K562 (cell line): ENCODE data around the gene ACAP2. TPM values are rescaled to one million over a fixed set of nuclear protein-coding genes. Genes with fewer than 3 reads are reported as not detected.

Source experiments
- FOXJ2 ChIP-seq: fragments of 200-800 bp; sonication (Bioruptor generic); IDR thresholded peaks from 2 replicates; pipeline ENCODE4 v1.6.1; 2016; ENCODE audit warnings: missing genetic modification characterization, missing compliant biosample characterization
- HSF4 ChIP-seq: fragments of 250-450 bp; sonication (Bioruptor Pico); IDR thresholded peaks from 2 replicates; pipeline ENCODE4 v2.1.2; 2022; ENCODE audit warnings: mild to moderate bottlenecking, moderate library complexity, borderline replicate concordance
- NFATC3 ChIP-seq: fragments of 450-650 bp; IDR thresholded peaks from 2 replicates; pipeline ENCODE4 v1.6.1; 2017; ENCODE audit warnings: mild to moderate bottlenecking
- PHF20 ChIP-seq: fragments of 450-650 bp; IDR thresholded peaks from 2 replicates; pipeline ENCODE4 v1.6.1; 2018; ENCODE audit not compliant: partially characterized antibody
- SREBF1 ChIP-seq: fragments of 150-350 bp; IDR thresholded peaks from 2 replicates; pipeline ENCODE4 v1.6.1; 2014; ENCODE audit warnings: antibody characterized with exemption, low read depth, low read length, borderline replicate concordance
- TBP ChIP-seq: optimal IDR thresholded peaks from 2 replicates; pipeline ENCODE3; 2011; ENCODE audit warnings: low read depth, low read length, improper control_type of control experiment
- TSHZ1 ChIP-seq: fragments of 250-450 bp; sonication (Bioruptor Pico); IDR thresholded peaks from 2 replicates; pipeline ENCODE4 v1.4.0; 2020; ENCODE audit warnings: mild to moderate bottlenecking, moderate library complexity
- ZNF146 ChIP-seq: IDR thresholded peaks from one replicate; pipeline ENCODE4 v1.6.1; 2018; ENCODE audit warnings: missing compliant biosample characterization; ENCODE audit not compliant: unreplicated experiment
- ZNF318 ChIP-seq, 2 experiments: fragments of 450-650 bp; IDR thresholded peaks; 2 replicates each; pipeline ENCODE4 v1.6.1; 2016; ENCODE audit warnings: mild to moderate bottlenecking in 2 of 2, borderline replicate concordance in 1 of 2, low read depth in 1 of 2, moderate library complexity in 1 of 2
- ZNF41 ChIP-seq: fragments of 250-450 bp; sonication (Bioruptor Pico); conservative IDR thresholded peaks from 2 replicates; pipeline ENCODE4 v1.4.0; 2020; ENCODE audit warnings: mild to moderate bottlenecking
- ZNF511 ChIP-seq: sonication (generic); formaldehyde crosslinking; IDR thresholded peaks from 2 replicates; pipeline ENCODE4 v1.8.0; 2022; ENCODE audit warnings: mild to moderate bottlenecking, missing genetic modification reagents
- ZNF512 ChIP-seq: IDR thresholded peaks from 2 replicates; pipeline ENCODE4 v1.6.1; 2016; ENCODE audit warnings: missing genetic modification characterization, missing compliant biosample characterization
- polyA plus RNA-seq, 8 experiments: library from polyadenylated mRNA; depleted of rRNA in 4 of 8; stranded (reverse) in 5 of 8; unstranded in 3 of 8; fragments of >200 nt; fragmentation: Nextera tagmentation in 2 of 8; fragmentation: Illumina TruSeq in 1 of 8; extraction: Ambion mirVana in 2 of 8; extraction: Trizol in 1 of 8; gene quantifications; 2 replicates each; pipeline versions ENCODE4 v1.2.1 to v1.2.3, GENCODE V29; 2011 to 2014; ENCODE audit warnings: inconsistent platforms in 1 of 8, missing spikeins in 1 of 8
- total RNA-seq, 7 experiments: library from RNA; depleted of rRNA in 6 of 7; stranded (reverse); fragments of >200 nt in 6 of 7; fragmentation: Illumina TruSeq in 2 of 7; extraction: Trizol in 2 of 7; gene quantifications; 2 replicates each; pipeline versions ENCODE4 v1.2.1 to v1.2.3, GENCODE V29; 2011 to 2021; ENCODE audit warnings: low replicate concordance in 1 of 7

The ACAP2 gene
- total and polyA plus RNA-seq, 9 of the 15 experiments (the other 6 are each of a cell fraction or from before 2014, with no cell fraction given) = 10.6 to 52.7 (median 34.4) TPM

- TF ChIP-seq TBP = no peak
- TF ChIP-seq NFATC3 = no peak
- no peak for TF ChIP-seq TSHZ1 (CRISPR knock-in tag)
- TF ChIP-seq HSF4 (CRISPR knock-in tag) = 0 out of 2 replicates have a peak, but pooled peaks have one; percentile 76
- TF ChIP-seq ZNF511 (CRISPR knock-in tag) = no peak
- TF ChIP-seq FOXJ2 (tag) = peak; percentile 49; the same call in 1 of the 2 replicates
- TF ChIP-seq PHF20 = no peak
- no peak for TF ChIP-seq ZNF512 (tag)
- no peak for TF ChIP-seq SREBF1
- 0 out of 4 replicates have a peak, but pooled peaks of 1 of the 2 experiments have one; percentile 19 for TF ChIP-seq ZNF318 (IDR thresholded peaks at IDR 0.05; ENCODE audit: borderline replicate concordance in 1 of 2, low read depth in 1 of 2)
- TF ChIP-seq ZNF146 (CRISPR knock-in tag) = no peak
- no peak for TF ChIP-seq ZNF41
These were observed 89.8 kb downstream of the ACAP2 start (continued) for GRCh38 chr3:195352895-195353488.
